ENCODE results near the gene MMP14.
"Not testable (repeated sequence)": the region's sequence is repeated elsewhere in the genome, so short reads cannot be mapped to it uniquely, and the experiment has no call there.

DNA sequence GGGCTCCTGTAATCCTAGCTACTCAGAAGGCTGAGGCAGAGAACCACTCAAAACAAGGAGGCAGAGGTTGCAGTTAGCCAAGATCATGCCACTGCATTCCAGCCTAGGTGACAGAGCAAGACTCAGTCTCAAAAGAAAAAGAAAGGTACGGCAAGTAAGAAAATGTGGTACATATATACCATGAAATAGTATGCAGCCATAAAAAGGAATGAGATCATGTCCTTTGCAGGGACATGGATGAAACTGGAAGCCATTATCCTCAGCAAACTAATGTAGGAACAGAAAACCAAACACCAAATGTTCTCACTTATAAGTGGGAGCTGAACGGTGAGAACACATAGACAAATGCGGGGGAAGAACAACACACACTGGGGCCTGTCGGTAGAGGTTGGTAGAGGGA is 31.1 kb upstream of the MMP14 start:
- TF ChIP-seq POLR2AphosphoS5 (IDR thresholded peaks at IDR 0.05; ENCODE audit: insufficient read depth in 1 of 2, low read depth in 1 of 2); CTCF (IDR thresholded peaks at IDR 0.05); POLR2A (IDR thresholded peaks at IDR 0.05): not testable (repeated sequence)

Data from vagina (tissue), 2 donors.